Right lobe of liver (tissue), 6 donors: ENCODE results near the gene KLHL10. TPM values are rescaled to one million over a fixed set of nuclear protein-coding genes. Genes with fewer than 3 reads are reported as not detected.

Source experiments
- ATAC-seq, 4 donors: fragments of 200-7000 bp; cut with Tn5 transposase; one replicate each; pipeline ENCODE4 v1.9.1; 2020; ENCODE audit warnings: mild to moderate bottlenecking in 4 of 4, moderate library complexity in 4 of 4
- DNase-seq, 3 donors: peaks; one replicate each; pipeline ENCODE4 v3.0.0-alpha.2; 2020
- H3K27ac ChIP-seq, 3 donors: fragments of 200-600 bp; one replicate each; pipeline ENCODE4 v1.8.0; 2022
- H3K27me3 ChIP-seq, 2 donors: fragments of 200-600 bp; one replicate each; pipeline ENCODE4 v1.8.0; 2022
- H3K36me3 ChIP-seq, 4 donors: fragments of 200-600 bp; sonication (generic) in 1 of 4; one replicate each; pipeline versions ENCODE4 v1.5.1 to v1.8.0; 2017 to 2022; ENCODE audit warnings: control low read depth in 1 of 4
- H3K4me1 ChIP-seq, 4 donors: fragments of 200-600 bp; sonication (generic) in 1 of 4; one replicate each; pipeline versions ENCODE4 v1.5.1 to v1.8.0; 2017 to 2022; ENCODE audit warnings: control low read depth in 1 of 4
- H3K4me3 ChIP-seq, 3 donors: fragments of 200-600 bp; one replicate each; pipeline ENCODE4 v1.8.0; 2022
- H3K9me3 ChIP-seq, 4 donors: fragments of 200-600 bp; sonication (generic) in 1 of 4; one replicate each; pipeline versions ENCODE4 v1.5.1 to v1.8.0; 2017 to 2022; ENCODE audit warnings: control low read depth in 1 of 4
- POLR2A ChIP-seq: fragments of 450-650 bp; IDR thresholded peaks from one replicate; pipeline ENCODE4 v1.6.1; 2017; ENCODE audit warnings: antibody characterized with exemption, mild to moderate bottlenecking
- WGBS: methylation state at CpG from one replicate; pipeline ENCODE4 v1.1.6; 2018; ENCODE audit warnings: low coverage, low lambda C conversion rate; ENCODE audit not compliant: insufficient coverage; ENCODE audit errors: missing lambda C conversion rate; 5-methylcytosine and 5-hydroxymethylcytosine counted together
- intact Hi-C, 2 donors: fragments of 100-400 bp; cut with DNase I; formaldehyde crosslinking; loops; one replicate each; pipeline versions ENCODE4 v1.11.2 to v1.14.1; 2022
- small RNA-seq, 2 experiments: library from RNA; depleted of rRNA; stranded (forward); fragments of <200 nt; gene quantifications; one replicate each; pipeline ENCODE3, GENCODE V24; 2016
- total RNA-seq, 6 experiments: library from RNA; depleted of rRNA in 2 of 6; stranded (reverse); fragments of >200 nt in 2 of 6; fragmentation: NEBNext Ultra II Directional in 3 of 6; extraction: Animal tissue kit (Norgen Biotek cat#: 25700) in 3 of 6; gene quantifications; one replicate each; pipeline versions ENCODE4 v1.1.0 to v1.2.4, GENCODE V29; 2016 to 2023
- TF ChIP-seq, protein P1 (sequence below), 4 donors: fragments of 200-600 bp in 3 of 4; fragments of 450-650 bp in 1 of 4; IDR thresholded peaks; one replicate each; pipeline versions ENCODE4 v1.5.1 to v1.8.0; 2016 to 2022; ENCODE audit warnings: antibody characterized with exemption in 4 of 4, mild to moderate bottlenecking in 2 of 4
- donor health status: DM: no; HTN: yes; CAD: no.
- donor health status: DM: no; HTN: no; CAD: no.
- donor health status: DM: no; HTN: no; CAD: no.
- donor health status: DM: no; HTN: yes; CAD: no.
- donor health status: DM: no; HTN: yes; CAD: no.

KLHL10 gene
- total RNA-seq, 6 experiments from 2014 or later = not detected

- intact Hi-C loops = no loop called here
- WGBS = 100% methylated on average over 1 of the region's 3 CpGs
- Histone ChIP-seq H3K27ac (no peak overlapping the region), H3K4me1 (peaks cover 0 to 17% (median 10%) of the 10 kb centered on the region in 4 donors), H3K9me3 (no peaks in the 10 kb centered on the region), H3K4me3 (no peak overlapping the region), H3K27me3 (no peaks in the 10 kb centered on the region), H3K36me3 (peaks cover 5 to 48% (median 14%) of the 10 kb centered on the region in 4 donors)
- DNase-seq (no peak), ATAC-seq (no peak)
- TF ChIP-seq, protein P1, sequence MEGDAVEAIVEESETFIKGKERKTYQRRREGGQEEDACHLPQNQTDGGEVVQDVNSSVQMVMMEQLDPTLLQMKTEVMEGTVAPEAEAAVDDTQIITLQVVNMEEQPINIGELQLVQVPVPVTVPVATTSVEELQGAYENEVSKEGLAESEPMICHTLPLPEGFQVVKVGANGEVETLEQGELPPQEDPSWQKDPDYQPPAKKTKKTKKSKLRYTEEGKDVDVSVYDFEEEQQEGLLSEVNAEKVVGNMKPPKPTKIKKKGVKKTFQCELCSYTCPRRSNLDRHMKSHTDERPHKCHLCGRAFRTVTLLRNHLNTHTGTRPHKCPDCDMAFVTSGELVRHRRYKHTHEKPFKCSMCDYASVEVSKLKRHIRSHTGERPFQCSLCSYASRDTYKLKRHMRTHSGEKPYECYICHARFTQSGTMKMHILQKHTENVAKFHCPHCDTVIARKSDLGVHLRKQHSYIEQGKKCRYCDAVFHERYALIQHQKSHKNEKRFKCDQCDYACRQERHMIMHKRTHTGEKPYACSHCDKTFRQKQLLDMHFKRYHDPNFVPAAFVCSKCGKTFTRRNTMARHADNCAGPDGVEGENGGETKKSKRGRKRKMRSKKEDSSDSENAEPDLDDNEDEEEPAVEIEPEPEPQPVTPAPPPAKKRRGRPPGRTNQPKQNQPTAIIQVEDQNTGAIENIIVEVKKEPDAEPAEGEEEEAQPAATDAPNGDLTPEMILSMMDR (IDR thresholded peaks at IDR 0.05) = no peak
- no peak for TF ChIP-seq POLR2A
These were observed 55.8 kb downstream of the KLHL10 start for GRCh38 chr17:41893384-41893783.

GRCh38 chr17:41894791-41895331, 57.2 kb downstream of the KLHL10 start:
- H3K9me3 ChIP-seq = no peaks in the 10 kb centered on the region
- DNase-seq (peak; percentile 60 to 76 (median 64)), ATAC-seq (peak; percentile 72 to 85 (median 78))
- peak overlapping the region in 2 of 3 donors; percentile 24 to 87 for H3K27ac ChIP-seq
- no peaks in the 10 kb centered on the region for H3K27me3 ChIP-seq
- peaks cover 5 to 55% (median 14%) of the 10 kb centered on the region in 4 donors for H3K36me3 ChIP-seq
- 54% methylated on average over 6 of the region's 7 CpGs for WGBS
- TF ChIP-seq, protein P1 (IDR thresholded peaks at IDR 0.05) = peak in 2 of 4 donors; percentile 24 to 36
- no peak for TF ChIP-seq POLR2A
- intact Hi-C loops = no loop called here
- no peak overlapping the region for H3K4me3 ChIP-seq
- H3K4me1 ChIP-seq = peaks cover 0 to 17% (median 10%) of the 10 kb centered on the region in 4 donors

DNA sequence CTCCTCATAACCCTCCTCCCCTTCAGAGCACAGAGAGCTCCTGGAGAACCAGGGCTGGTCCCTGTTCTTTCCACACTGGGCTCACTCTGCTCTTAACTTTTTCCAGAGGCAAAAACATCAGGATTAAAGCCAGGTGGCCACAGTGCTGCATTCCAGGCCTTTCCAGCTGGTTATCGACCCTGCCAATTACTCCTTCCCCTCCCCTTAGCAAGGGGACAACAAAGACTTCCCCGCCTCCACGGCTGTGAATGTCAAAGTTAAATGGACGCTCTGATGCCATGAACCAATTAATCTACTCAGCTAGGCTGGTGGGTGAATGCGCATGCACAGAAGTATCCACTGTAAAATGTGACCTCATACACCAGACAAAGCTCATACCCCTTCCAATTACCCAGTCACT, 58.0 kb downstream of the KLHL10 start:
- H3K4me1 ChIP-seq = peaks cover 0 to 17% (median 10%) of the 10 kb centered on the region in 4 donors
- DNase-seq = peak in 1 of 3 donors; percentile 59
- peak; percentile 36 to 77 (median 53) for ATAC-seq
- H3K27me3 ChIP-seq = no peaks in the 10 kb centered on the region
- H3K4me3 ChIP-seq = no peak overlapping the region
- TF ChIP-seq POLR2A = no peak
- TF ChIP-seq, protein P1 (IDR thresholded peaks at IDR 0.05) = no peak
- WGBS = 34% methylated on average over 5 of the region's 5 CpGs
- peaks cover 5 to 57% (median 12%) of the 10 kb centered on the region in 4 donors for H3K36me3 ChIP-seq
- intact Hi-C loops = no loop called here
- H3K27ac ChIP-seq = peak overlapping the region; percentile 10 to 87 (median 24)
- no peaks in the 10 kb centered on the region for H3K9me3 ChIP-seq

GRCh38 chr17:41896726-41897125, 59.1 kb downstream of the KLHL10 start:
- TF ChIP-seq, protein P1 (IDR thresholded peaks at IDR 0.05) = no peak
- TF ChIP-seq POLR2A = no peak
- Histone ChIP-seq H3K4me1 (peaks cover 0 to 17% (median 10%) of the 10 kb centered on the region in 4 donors), H3K4me3 (no peak overlapping the region), H3K9me3 (no peaks in the 10 kb centered on the region), H3K36me3 (peaks cover 5 to 58% (median 12%) of the 10 kb centered on the region in 4 donors), H3K27me3 (no peaks in the 10 kb centered on the region), H3K27ac (no peak overlapping the region)
- intact Hi-C loops = no loop called here
- no peak for DNase-seq
- ATAC-seq = no peak
- 67% methylated on average over 3 of the region's 6 CpGs for WGBS

Small RNA genes lying within 50 kb of the gene (small RNA-seq; reads per million reads assigned to genes)
- gene AC125257.2 = 0 reads per million in 2 experiments

Other genes starting within 250 kb of the KLHL10 start
- not detected for gene KRT16, start 225.1 kb upstream of the KLHL10 start, total RNA-seq
- gene KRT17, start 213.2 kb upstream of the KLHL10 start, total RNA-seq = not detected
- gene EIF1, start 148.9 kb upstream of the KLHL10 start, total RNA-seq = 100 to 1,000 TPM; 284 to 454 (median 404) TPM
- not detected for gene GAST, start 125.5 kb upstream of the KLHL10 start, total RNA-seq
- gene HAP1, start 103.2 kb upstream of the KLHL10 start, total RNA-seq = under 1 TPM in 3 of 6 experiments, not detected in 3; 0.07 to 0.10 (median 0.07) TPM
- 10 to 100 TPM; 54.3 to 74.8 (median 65.7) TPM for gene JUP, start 51.1 kb upstream of the KLHL10 start, total RNA-seq
- gene P3H4, start 25.9 kb upstream of the KLHL10 start, total RNA-seq = 1 to 10 TPM; 1.8 to 3.8 (median 2.8) TPM
- 1 to 10 TPM; 2.4 to 5.1 (median 4.0) TPM for gene FKBP10, start 24.8 kb upstream of the KLHL10 start, total RNA-seq
- 10 to 100 TPM; 19.9 to 30.7 (median 23.1) TPM for gene NT5C3B, start 1.6 kb upstream of the KLHL10 start, total RNA-seq
- gene KLHL11, start 27.6 kb downstream of the KLHL10 start, total RNA-seq = 1 to 10 TPM; 2.9 to 7.0 (median 5.7) TPM
- 10 to 100 TPM; 16.6 to 95.9 (median 33.6) TPM for gene ACLY, start 81.1 kb downstream of the KLHL10 start, total RNA-seq
- gene ODAD4, start 92.8 kb downstream of the KLHL10 start, total RNA-seq = under 1 TPM in 3 of 6 experiments, not detected in 3; 0.12 to 0.13 (median 0.12) TPM
- gene CNP, start 129.0 kb downstream of the KLHL10 start, total RNA-seq = 10 to 100 TPM; 30.1 to 42.7 (median 33.0) TPM
- gene DNAJC7, start 179.6 kb downstream of the KLHL10 start, total RNA-seq = 10 to 100 TPM; 32.7 to 40.3 (median 35.2) TPM
- 10 to 100 TPM; 11.1 to 27.0 (median 12.3) TPM for gene NKIRAS2, start 182.3 kb downstream of the KLHL10 start, total RNA-seq
- gene C17orf113, start 212.8 kb downstream of the KLHL10 start, total RNA-seq = under 1 TPM; 0.06 to 0.42 (median 0.12) TPM